Measurements from ENCODE around the gene GRK5.
A peak's percentile ranks its signal among the peaks of the same experiment; 100 is the strongest.

Gene GRK5

DNA sequence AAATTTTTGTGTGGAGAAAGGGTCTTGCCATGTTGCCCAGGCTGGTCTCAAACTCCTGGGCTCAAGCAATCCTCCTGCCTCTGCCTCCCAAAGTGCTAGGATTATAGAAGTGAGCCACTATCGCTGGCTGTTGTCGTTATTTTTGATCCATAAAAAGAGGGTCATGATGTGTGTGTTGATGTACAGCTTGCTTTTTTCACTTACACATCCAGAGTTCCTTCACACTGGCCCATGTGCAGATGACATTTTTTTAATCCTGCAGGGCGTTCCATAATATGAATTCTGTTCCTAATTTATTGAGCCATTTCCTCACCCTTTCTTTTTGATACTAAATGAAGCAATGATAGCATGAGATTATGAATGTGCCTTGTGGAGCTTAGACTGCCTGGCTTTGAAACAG, 40.8 kb downstream of the GRK5 start:
- DNase-seq: no peak
- Histone ChIP-seq H3K4me3 (ENCODE audit: low read depth, low read length) (no peak overlapping the region), H3K27me3 (no peaks in the 10 kb centered on the region), H3K9me3 (no peaks in the 10 kb centered on the region), H3K36me3 (no peaks in the 10 kb centered on the region), H3K4me1 (no peaks in the 10 kb centered on the region; the same call in 1 of the 2 replicates)
- no peak for TF ChIP-seq CTCF (IDR thresholded peaks at IDR 0.05; ENCODE audit: low read depth, low read length)

GRCh38 chr10:119248681-119249080, 41.3 kb downstream of the GRK5 start:
- no peaks in the 10 kb centered on the region; the same call in 1 of the 2 replicates for H3K4me1 ChIP-seq
- no peaks in the 10 kb centered on the region for H3K27me3 ChIP-seq
- no peak for TF ChIP-seq CTCF (IDR thresholded peaks at IDR 0.05; ENCODE audit: low read depth, low read length)
- no peak overlapping the region for H3K4me3 ChIP-seq (ENCODE audit: low read depth, low read length)
- DNase-seq: no peak
- H3K36me3 ChIP-seq: no peaks in the 10 kb centered on the region
- H3K9me3 ChIP-seq: no peaks in the 10 kb centered on the region

GRCh38 chr10:119250641-119251314, 43.4 kb downstream of the GRK5 start:
- Histone ChIP-seq H3K4me3 (ENCODE audit: low read depth, low read length) (no peak overlapping the region), H3K27me3 (no peaks in the 10 kb centered on the region), H3K9me3 (no peaks in the 10 kb centered on the region), H3K36me3 (no peaks in the 10 kb centered on the region), H3K4me1 (no peaks in the 10 kb centered on the region; the same call in 1 of the 2 replicates)
- no peak for TF ChIP-seq CTCF (IDR thresholded peaks at IDR 0.05; ENCODE audit: low read depth, low read length)
- DNase-seq: no peak

GRCh38 chr10:119251315-119251708, 43.9 kb downstream of the GRK5 start:
- no peak overlapping the region for H3K4me3 ChIP-seq (ENCODE audit: low read depth, low read length)
- H3K4me1 ChIP-seq: no peaks in the 10 kb centered on the region; the same call in 1 of the 2 replicates
- no peak for DNase-seq

GRCh38 chr10:119252051-119252465, 44.7 kb downstream of the GRK5 start:
- Histone ChIP-seq H3K4me1 (no peaks in the 10 kb centered on the region; the same call in 1 of the 2 replicates), H3K36me3 (no peaks in the 10 kb centered on the region)
- TF ChIP-seq CTCF (IDR thresholded peaks at IDR 0.05; ENCODE audit: low read depth, low read length): no peak

More at GRCh38 chr10:119251315-119251708, 43.9 kb downstream of the GRK5 start:
- H3K9me3 ChIP-seq: no peaks in the 10 kb centered on the region
- H3K27me3 ChIP-seq: no peaks in the 10 kb centered on the region
- H3K36me3 ChIP-seq: no peaks in the 10 kb centered on the region
- no peak for TF ChIP-seq CTCF (IDR thresholded peaks at IDR 0.05; ENCODE audit: low read depth, low read length)

GRCh38 chr10:119252470-119253151, 45.2 kb downstream of the GRK5 start:
- H3K4me1 ChIP-seq: no peaks in the 10 kb centered on the region; the same call in 1 of the 2 replicates
- H3K9me3 ChIP-seq: no peaks in the 10 kb centered on the region
- TF ChIP-seq CTCF (IDR thresholded peaks at IDR 0.05; ENCODE audit: low read depth, low read length): no peak
- no peak overlapping the region for H3K4me3 ChIP-seq (ENCODE audit: low read depth, low read length)
- H3K36me3 ChIP-seq: no peaks in the 10 kb centered on the region
- no peaks in the 10 kb centered on the region for H3K27me3 ChIP-seq
- DNase-seq: no peak

More at GRCh38 chr10:119252051-119252465, 44.7 kb downstream of the GRK5 start:
- Histone ChIP-seq H3K9me3 (no peaks in the 10 kb centered on the region), H3K4me3 (ENCODE audit: low read depth, low read length) (no peak overlapping the region), H3K27me3 (no peaks in the 10 kb centered on the region)
- peak; percentile 25 for DNase-seq
